GM12891 (cell line): Measurements from ENCODE around the gene PDE8A.

Experiments used
- POLR2A ChIP-seq: IDR thresholded peaks from 2 replicates; pipeline ENCODE4 v1.6.1; 2011; ENCODE audit warnings: low read depth, low read length, control low read depth
- POLR2AphosphoS5 ChIP-seq: IDR thresholded peaks from 2 replicates; pipeline ENCODE4 v1.6.1; 2011; ENCODE audit warnings: low read depth, low read length, control low read depth

- TF ChIP-seq POLR2AphosphoS5 (no peak), POLR2A (no peak)
Measured at GRCh38 chr15:85104584-85104983, 122.9 kb downstream of the PDE8A start.
